HEK293 (cell line): ENCODE results near the gene NLK.
A peak's percentile ranks its signal among the peaks of the same experiment; 100 is the strongest.

Experiments used
- CTCF ChIA-PET: fragments of 350-600 bp; formaldehyde crosslinking; extraction: SDS; loops from one replicate; lab custom pipeline; 2021; ENCODE audit warnings: antibody characterized with exemption; lab: Yijun Ruan, JAX
- POLR2A ChIA-PET: fragments of 300-600 bp; formaldehyde crosslinking; extraction: SDS; loops from one replicate; lab custom pipeline; 2020; ENCODE audit warnings: antibody characterized with exemption, inconsistent platforms; lab: Yijun Ruan, JAX
- H3K27ac ChIP-seq: fragments of 200-500 bp; sonication (Bioruptor generic); 2 replicates; pipeline ENCODE4 v1.5.1; 2014; ENCODE audit warnings: low read depth, low read length, control low read depth, inconsistent platforms; ENCODE audit errors: extremely low read depth
- H3K36me3 ChIP-seq, 2 experiments: fragments of 200-500 bp in 1 of 2; sonication (Bioruptor generic) in 1 of 2; 1 replicate in 1 of 2; 2 replicates in 1 of 2; pipeline ENCODE4 v1.5.1; 2014 to 2017; ENCODE audit warnings: inconsistent platforms in 2 of 2, low read length in 2 of 2; ENCODE audit not compliant: control insufficient read depth in 2 of 2, insufficient read depth in 1 of 2
- H3K4me1 ChIP-seq: fragments of 200-500 bp; sonication (Bioruptor generic); 2 replicates; pipeline ENCODE4 v1.5.1; 2014; ENCODE audit warnings: mild to moderate bottlenecking, low read length, inconsistent platforms; ENCODE audit not compliant: control insufficient read depth, insufficient read depth
- H3K4me3 ChIP-seq: 2 replicates; pipeline ENCODE4 v1.5.1; 2011; ENCODE audit warnings: low read depth, mild to moderate bottlenecking, control low read depth, low read length, moderate library complexity
- H3K9me3 ChIP-seq: fragments of 200-500 bp; sonication (Bioruptor generic); 2 replicates; pipeline ENCODE4 v1.5.1; 2014; ENCODE audit warnings: low read depth, low read length, inconsistent platforms; ENCODE audit not compliant: control insufficient read depth, insufficient read depth
- KLF16 ChIP-seq: fragments of 450-650 bp; formaldehyde crosslinking; IDR thresholded peaks from 2 replicates; pipeline ENCODE4 v1.5.1; 2017; ENCODE audit warnings: missing biosample characterization, missing genetic modification characterization
- PRDM1 ChIP-seq: fragments of 450-650 bp; formaldehyde crosslinking; IDR thresholded peaks from 2 replicates; pipeline ENCODE4; 2016; ENCODE audit warnings: missing biosample characterization, missing genetic modification characterization
- PRDM2 ChIP-seq: fragments of 450-650 bp; formaldehyde crosslinking; IDR thresholded peaks from 2 replicates; pipeline ENCODE4 v1.5.1; 2016; ENCODE audit warnings: missing biosample characterization, missing genetic modification characterization, borderline replicate concordance
- PRDM4 ChIP-seq: fragments of 450-650 bp; formaldehyde crosslinking; IDR thresholded peaks from 2 replicates; pipeline ENCODE4 v1.5.1; 2017; ENCODE audit warnings: missing biosample characterization, missing genetic modification characterization
- SCRT1 ChIP-seq: fragments of 450-650 bp; formaldehyde crosslinking; IDR thresholded peaks from 2 replicates; pipeline ENCODE4 v1.5.1; 2016; ENCODE audit warnings: missing biosample characterization, missing genetic modification characterization, borderline replicate concordance
- SCRT2 ChIP-seq: fragments of 450-650 bp; formaldehyde crosslinking; IDR thresholded peaks from 2 replicates; pipeline ENCODE4 v1.5.1; 2016; ENCODE audit warnings: missing biosample characterization, missing genetic modification characterization
- ZBTB11 ChIP-seq: fragments of 450-650 bp; formaldehyde crosslinking; conservative IDR thresholded peaks from 2 replicates; pipeline ENCODE4 v1.5.1; 2016; ENCODE audit warnings: low read depth, missing biosample characterization, missing genetic modification characterization
- ZBTB7A ChIP-seq: fragments of 450-650 bp; formaldehyde crosslinking; IDR thresholded peaks from 2 replicates; pipeline ENCODE4 v1.5.1; 2016; ENCODE audit warnings: low read depth, missing biosample characterization, missing genetic modification characterization
- ZNF175 ChIP-seq: fragments of 450-650 bp; formaldehyde crosslinking; IDR thresholded peaks from 2 replicates; pipeline ENCODE4 v1.5.1; 2016; ENCODE audit warnings: missing biosample characterization, missing genetic modification characterization
- ZNF221 ChIP-seq: fragments of 450-650 bp; formaldehyde crosslinking; IDR thresholded peaks from 2 replicates; pipeline ENCODE4 v1.5.1; 2017; ENCODE audit warnings: missing biosample characterization, missing genetic modification characterization, borderline replicate concordance
- ZNF248 ChIP-seq: fragments of 450-650 bp; formaldehyde crosslinking; IDR thresholded peaks from 2 replicates; pipeline ENCODE4 v1.5.1; 2017; ENCODE audit warnings: missing biosample characterization, missing genetic modification characterization
- ZNF335 ChIP-seq: fragments of 450-650 bp; formaldehyde crosslinking; conservative IDR thresholded peaks from 2 replicates; pipeline ENCODE4 v1.5.1; 2016; ENCODE audit warnings: missing biosample characterization, missing genetic modification characterization
- ZNF366 ChIP-seq: fragments of 450-650 bp; formaldehyde crosslinking; conservative IDR thresholded peaks from 2 replicates; pipeline ENCODE4 v1.5.1; 2016; ENCODE audit warnings: missing biosample characterization, missing genetic modification characterization
- ZNF391 ChIP-seq: fragments of 450-650 bp; formaldehyde crosslinking; IDR thresholded peaks from 2 replicates; pipeline ENCODE4 v1.5.1; 2016; ENCODE audit warnings: low read depth, missing biosample characterization, missing genetic modification characterization, borderline replicate concordance
- ZNF433 ChIP-seq: fragments of 450-650 bp; formaldehyde crosslinking; IDR thresholded peaks from 2 replicates; pipeline ENCODE4 v1.5.1; 2016; ENCODE audit warnings: missing biosample characterization, missing genetic modification characterization, low read depth
- ZNF510 ChIP-seq: fragments of 450-650 bp; formaldehyde crosslinking; IDR thresholded peaks from 2 replicates; pipeline ENCODE4 v1.5.1; 2018; ENCODE audit warnings: mild to moderate bottlenecking, missing genetic modification characterization, missing biosample characterization; ENCODE audit not compliant: insufficient replicate concordance
- ZNF558 ChIP-seq: fragments of 450-650 bp; formaldehyde crosslinking; IDR thresholded peaks from 2 replicates; pipeline ENCODE4 v1.5.1; 2016; ENCODE audit warnings: missing biosample characterization, missing genetic modification characterization
- ZNF629 ChIP-seq: fragments of 450-650 bp; formaldehyde crosslinking; IDR thresholded peaks from 2 replicates; pipeline ENCODE4 v1.5.1; 2017; ENCODE audit warnings: missing biosample characterization, missing genetic modification characterization
- ZNF639 ChIP-seq: fragments of 450-650 bp; formaldehyde crosslinking; IDR thresholded peaks from 2 replicates; pipeline ENCODE4 v1.5.1; 2016; ENCODE audit warnings: missing biosample characterization, missing genetic modification characterization
- ZNF768 ChIP-seq: fragments of 450-650 bp; formaldehyde crosslinking; IDR thresholded peaks from 2 replicates; pipeline ENCODE4 v1.5.1; 2018; ENCODE audit warnings: missing biosample characterization, mild to moderate bottlenecking, missing genetic modification characterization
- ZSCAN18 ChIP-seq: fragments of 450-650 bp; formaldehyde crosslinking; IDR thresholded peaks from 2 replicates; pipeline ENCODE4 v1.5.1; 2016; ENCODE audit warnings: missing biosample characterization, missing genetic modification characterization

The NLK gene

GRCh38 chr17:28117304-28117703 is 74.8 kb downstream of the NLK start:
- Histone ChIP-seq H3K36me3 (no peaks in the 10 kb centered on the region), H3K9me3 (no peaks in the 10 kb centered on the region), H3K4me3 (no peak overlapping the region), H3K4me1 (peaks cover 8% of the 10 kb centered on the region), H3K27ac (no peak overlapping the region)
- CTCF ChIA-PET: interaction anchor here (0.6 kb wide), 1 partner anchor 12 kb away, joined by 3 read pairs; no protein-coding TSS in a partner anchor
- POLR2A ChIA-PET: no interaction called here
- TF ChIP-seq PRDM1 (tag by site-specific recombination): no peak
- no peak for TF ChIP-seq ZNF221 (tag by site-specific recombination)
- 0 out of 2 replicates have a peak, but pooled peaks have one; percentile 38 for TF ChIP-seq SCRT1 (tag by site-specific recombination)
- no peak for TF ChIP-seq ZNF768 (tag by site-specific recombination)
- no peak for TF ChIP-seq PRDM4
- TF ChIP-seq ZNF391: no peak
- TF ChIP-seq SCRT2: peak; percentile 83
- no peak for TF ChIP-seq KLF16 (tag by site-specific recombination)
- TF ChIP-seq PRDM2: no peak
- TF ChIP-seq ZNF558 (tag by site-specific recombination): no peak

GRCh38 chr17:28118362-28118761 is 75.9 kb downstream of the NLK start:
- Histone ChIP-seq H3K4me3 (no peak overlapping the region), H3K36me3 (no peaks in the 10 kb centered on the region), H3K9me3 (no peaks in the 10 kb centered on the region), H3K4me1 (peaks cover 3% of the 10 kb centered on the region; the same call in 1 of the 2 replicates), H3K27ac (no peak overlapping the region)
- ChIA-PET CTCF (no interaction called here), POLR2A (no interaction called here)
- TF ChIP-seq ZNF639 (tag by site-specific recombination) (no peak), ZNF366 (tag by site-specific recombination) (no peak), ZSCAN18 (no peak), ZNF335 (no peak), ZNF433 (no peak), ZNF510 (tag by site-specific recombination) (no peak), ZBTB11 (tag by site-specific recombination) (no peak), ZNF629 (tag by site-specific recombination) (no peak), ZBTB7A (tag by site-specific recombination) (no peak), ZNF248 (tag by site-specific recombination) (no peak), ZNF175 (tag by site-specific recombination) (no peak)
